ENCODE results near the gene TUBGCP2. TPM values are rescaled to one million over a fixed set of nuclear protein-coding genes. Genes with fewer than 3 reads are reported as not detected.

Gene TUBGCP2
- total and polyA plus RNA-seq, 9 of the 15 experiments (the other 6 are each of a cell fraction or from before 2014, with no cell fraction given): 4.3 to 56.6 (median 28.4) TPM

DNA sequence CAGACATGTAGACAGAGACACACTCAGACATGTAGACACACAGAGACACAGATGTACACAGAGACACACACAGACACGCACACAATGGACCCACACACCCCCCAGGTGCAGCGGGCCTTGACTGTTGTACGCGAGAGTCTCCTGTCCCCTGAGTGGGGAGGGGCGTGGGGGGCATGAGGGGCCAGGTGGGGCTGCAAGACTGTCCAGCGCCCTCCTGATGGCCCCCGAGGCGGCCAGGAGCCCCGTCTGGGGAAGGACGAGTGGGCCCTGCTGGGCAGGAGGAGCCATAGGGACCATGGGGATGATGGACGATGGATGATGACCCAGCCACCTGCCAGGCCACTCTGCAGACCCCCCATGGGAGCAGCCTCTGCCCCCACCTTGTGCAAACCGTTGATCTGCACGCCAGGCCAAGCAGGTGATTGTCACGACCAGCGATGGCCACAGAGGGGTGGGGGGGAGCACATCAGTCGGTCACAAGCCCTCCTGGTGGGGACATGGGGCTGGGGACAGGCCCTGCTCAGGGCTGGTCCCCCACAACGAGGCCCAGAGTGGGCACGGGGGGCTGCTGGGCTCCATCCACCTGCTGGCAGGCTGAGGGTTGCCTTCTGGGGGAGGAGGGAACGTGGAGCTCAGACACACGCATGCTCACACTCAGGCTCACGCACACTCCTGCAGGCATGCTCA, 59.4 kb downstream of the TUBGCP2 start (continued):
- TF ChIP-seq ZBTB7A (IDR thresholded peaks at IDR 0.05; ENCODE audit: borderline replicate concordance, control insufficient read depth, low read depth, low read length) (peak; percentile 21; the same call in 1 of the 2 replicates), ZBTB8A (IDR thresholded peaks at IDR 0.05; ENCODE audit: partially characterized antibody) (no peak), KDM4B (IDR thresholded peaks at IDR 0.05; ENCODE audit: borderline replicate concordance in 2 of 2, low read depth in 1 of 2) (no peak), THRAP3 (IDR thresholded peaks at IDR 0.05; ENCODE audit: borderline replicate concordance) (no peak), NFIX (CRISPR knock-in tag; IDR thresholded peaks at IDR 0.05; ENCODE audit: low read depth) (no peak), ZNF263 (CRISPR knock-in tag; IDR thresholded peaks at IDR 0.05; ENCODE audit: borderline replicate concordance) (0 out of 2 replicates have a peak, but pooled peaks have one; percentile 22), NFATC3 (IDR thresholded peaks at IDR 0.05) (no peak)
- TF ChIP-seq, protein P1, sequence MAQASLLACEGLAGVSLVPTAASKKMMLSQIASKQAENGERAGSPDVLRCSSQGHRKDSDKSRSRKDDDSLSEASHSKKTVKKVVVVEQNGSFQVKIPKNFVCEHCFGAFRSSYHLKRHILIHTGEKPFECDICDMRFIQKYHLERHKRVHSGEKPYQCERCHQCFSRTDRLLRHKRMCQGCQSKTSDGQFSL (CRISPR knock-in tag; IDR thresholded peaks at IDR 0.05): peak; percentile 82
- TF ChIP-seq, protein P1 (tag; IDR thresholded peaks at IDR 0.05): no peak
- TF ChIP-seq, protein P2, sequence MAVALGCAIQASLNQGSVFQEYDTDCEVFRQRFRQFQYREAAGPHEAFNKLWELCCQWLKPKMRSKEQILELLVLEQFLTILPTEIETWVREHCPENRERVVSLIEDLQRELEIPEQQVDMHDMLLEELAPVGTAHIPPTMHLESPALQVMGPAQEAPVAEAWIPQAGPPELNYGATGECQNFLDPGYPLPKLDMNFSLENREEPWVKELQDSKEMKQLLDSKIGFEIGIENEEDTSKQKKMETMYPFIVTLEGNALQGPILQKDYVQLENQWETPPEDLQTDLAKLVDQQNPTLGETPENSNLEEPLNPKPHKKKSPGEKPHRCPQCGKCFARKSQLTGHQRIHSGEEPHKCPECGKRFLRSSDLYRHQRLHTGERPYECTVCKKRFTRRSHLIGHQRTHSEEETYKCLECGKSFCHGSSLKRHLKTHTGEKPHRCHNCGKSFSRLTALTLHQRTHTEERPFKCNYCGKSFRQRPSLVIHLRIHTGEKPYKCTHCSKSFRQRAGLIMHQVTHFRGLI (CRISPR knock-in tag; IDR thresholded peaks at IDR 0.05): no peak
